Subcutaneous abdominal adipose tissue (tissue), 5 donors: Measurements from ENCODE around the gene VPS18.
"Not testable (repeated sequence)": the region's sequence is repeated elsewhere in the genome, so short reads cannot be mapped to it uniquely, and the experiment has no call there.

Source experiments
- H3K27ac ChIP-seq: one replicate; pipeline ENCODE4 v1.7.0; 2013; ENCODE audit warnings: low read depth, mild to moderate bottlenecking, inconsistent platforms, low read length, moderate library complexity
- H3K27me3 ChIP-seq, 5 donors: one replicate each; pipeline ENCODE4 v1.7.0; 2013; ENCODE audit warnings: low read length in 5 of 5, inconsistent platforms in 1 of 5; ENCODE audit not compliant: control insufficient read depth in 5 of 5, insufficient read depth in 4 of 5
- H3K36me3 ChIP-seq, 5 donors: one replicate each; pipeline ENCODE4 v1.7.0; 2013; ENCODE audit warnings: low read length in 5 of 5; ENCODE audit not compliant: control insufficient read depth in 5 of 5, insufficient read depth in 5 of 5
- H3K4me1 ChIP-seq, 5 donors: one replicate each; pipeline ENCODE4 v1.7.0; 2013; ENCODE audit warnings: low read length in 5 of 5, mild to moderate bottlenecking in 3 of 5, moderate library complexity in 1 of 5; ENCODE audit not compliant: control insufficient read depth in 5 of 5, insufficient read depth in 5 of 5
- H3K4me3 ChIP-seq, 5 donors: one replicate each; pipeline ENCODE4 v1.7.0; 2013; ENCODE audit warnings: low read length in 5 of 5, low read depth in 1 of 5
- H3K9ac ChIP-seq, 5 donors: one replicate each; pipeline ENCODE4 v1.7.0; 2013; ENCODE audit warnings: low read length in 5 of 5, mild to moderate bottlenecking in 4 of 5, moderate library complexity in 3 of 5
- H3K9me3 ChIP-seq, 5 donors: one replicate each; pipeline ENCODE4 v1.7.0; 2013; ENCODE audit warnings: low read length in 5 of 5; ENCODE audit not compliant: control insufficient read depth in 5 of 5
- donor health status: healthy.
- donor health status: healthy.
- donor health status: healthy.
- donor health status: healthy.
- donor health status: healthy.

VPS18 gene

DNA sequence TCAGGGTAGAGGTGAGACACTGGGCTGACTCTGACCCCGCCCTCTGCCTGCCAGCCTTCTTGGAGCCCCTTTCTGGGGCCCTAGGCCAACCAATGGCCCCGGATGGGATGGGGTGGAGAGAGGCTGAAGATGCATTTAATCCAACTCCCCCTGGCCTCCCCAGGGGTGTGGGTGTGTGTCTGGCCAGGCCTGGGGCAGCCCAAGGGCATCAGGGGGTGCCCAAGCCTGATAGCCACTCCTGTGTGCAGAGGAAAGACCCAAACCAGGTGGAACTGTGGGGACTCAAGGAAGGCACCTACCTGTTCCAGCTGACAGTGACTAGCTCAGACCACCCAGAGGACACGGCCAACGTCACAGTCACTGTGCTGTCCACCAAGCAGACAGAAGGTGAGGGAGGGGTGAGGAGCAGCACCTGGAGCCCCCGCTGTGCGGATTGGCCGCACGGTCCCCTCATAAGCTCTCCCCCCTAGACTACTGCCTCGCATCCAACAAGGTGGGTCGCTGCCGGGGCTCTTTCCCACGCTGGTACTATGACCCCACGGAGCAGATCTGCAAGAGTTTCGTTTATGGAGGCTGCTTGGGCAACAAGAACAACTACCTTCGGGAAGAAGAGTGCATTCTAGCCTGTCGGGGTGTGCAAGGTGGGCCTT lies 40.9 kb upstream of the VPS18 start:
- peaks cover 0 to 6% (median 2%) of the 10 kb centered on the region in 5 donors for H3K4me1 ChIP-seq
- no peak overlapping the region for H3K4me3 ChIP-seq
- no peak overlapping the region for H3K9ac ChIP-seq
- peaks cover 0 to 7% (median 0%) of the 10 kb centered on the region in 5 donors for H3K27me3 ChIP-seq
- H3K27ac ChIP-seq = no peak overlapping the region
- no peaks in the 10 kb centered on the region for H3K36me3 ChIP-seq
- H3K9me3 ChIP-seq = no peaks in the 10 kb centered on the region

DNA sequence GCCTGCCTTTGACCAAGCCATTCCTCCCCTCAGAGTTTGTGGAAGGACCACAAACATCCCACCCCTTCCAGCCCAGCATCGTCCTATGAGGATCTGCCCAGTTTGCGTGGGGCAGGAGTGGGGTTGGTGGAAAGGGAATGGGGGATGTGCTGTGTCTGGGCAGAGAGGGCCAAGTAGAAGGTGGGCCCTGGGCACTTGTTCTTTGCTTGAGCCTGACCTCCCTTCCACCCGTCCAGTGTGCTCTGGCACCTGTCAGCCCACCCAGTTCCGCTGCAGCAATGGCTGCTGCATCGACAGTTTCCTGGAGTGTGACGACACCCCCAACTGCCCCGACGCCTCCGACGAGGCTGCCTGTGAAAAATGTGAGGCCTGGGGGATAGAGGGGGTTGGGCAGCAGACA lies 40.1 kb upstream of the VPS18 start:
- Histone ChIP-seq H3K27ac (no peak overlapping the region), H3K4me3 (no peak overlapping the region), H3K9ac (no peak overlapping the region), H3K4me1 (peaks cover 0 to 6% (median 2%) of the 10 kb centered on the region in 5 donors), H3K27me3 (peaks cover 0 to 8% (median 2%) of the 10 kb centered on the region in 5 donors), H3K9me3 (no peaks in the 10 kb centered on the region), H3K36me3 (no peaks in the 10 kb centered on the region)

DNA sequence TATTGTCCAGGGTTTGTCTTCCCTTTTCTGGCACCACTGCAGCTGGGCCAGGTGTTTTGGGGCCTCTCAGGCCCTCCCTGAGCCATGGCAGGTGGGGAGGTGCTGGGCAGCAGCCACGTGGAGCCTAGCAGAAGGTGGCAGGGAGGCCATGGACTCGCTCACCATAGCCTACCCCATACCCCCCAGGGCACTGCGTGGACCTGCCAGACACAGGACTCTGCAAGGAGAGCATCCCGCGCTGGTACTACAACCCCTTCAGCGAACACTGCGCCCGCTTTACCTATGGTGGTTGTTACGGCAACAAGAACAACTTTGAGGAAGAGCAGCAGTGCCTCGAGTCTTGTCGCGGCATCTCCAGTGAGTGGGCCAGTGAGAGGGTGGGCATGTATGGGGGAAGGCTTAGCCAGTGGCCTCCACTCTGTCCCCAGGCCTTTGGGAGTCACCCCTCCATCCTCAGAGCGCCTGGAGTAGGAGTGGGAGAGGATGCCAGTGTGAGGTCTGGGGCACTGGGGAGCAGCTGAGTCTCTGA lies 38.5 kb upstream of the VPS18 start:
- H3K36me3 ChIP-seq = no peaks in the 10 kb centered on the region
- H3K9ac ChIP-seq = no peak overlapping the region
- H3K27ac ChIP-seq = no peak overlapping the region
- peaks cover 0 to 11% (median 2%) of the 10 kb centered on the region in 5 donors for H3K27me3 ChIP-seq
- H3K4me3 ChIP-seq = no peak overlapping the region
- peaks cover 0 to 6% (median 2%) of the 10 kb centered on the region in 5 donors for H3K4me1 ChIP-seq
- no peaks in the 10 kb centered on the region for H3K9me3 ChIP-seq

DNA sequence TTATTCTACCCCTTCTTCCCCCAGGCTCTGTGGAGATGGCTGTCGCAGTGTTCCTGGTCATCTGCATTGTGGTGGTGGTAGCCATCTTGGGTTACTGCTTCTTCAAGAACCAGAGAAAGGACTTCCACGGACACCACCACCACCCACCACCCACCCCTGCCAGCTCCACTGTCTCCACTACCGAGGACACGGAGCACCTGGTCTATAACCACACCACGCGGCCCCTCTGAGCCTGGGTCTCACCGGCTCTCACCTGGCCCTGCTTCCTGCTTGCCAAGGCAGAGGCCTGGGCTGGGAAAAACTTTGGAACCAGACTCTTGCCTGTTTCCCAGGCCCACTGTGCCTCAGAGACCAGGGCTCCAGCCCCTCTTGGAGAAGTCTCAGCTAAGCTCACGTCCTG lies 37.5 kb upstream of the VPS18 start:
- Histone ChIP-seq H3K4me1 (peaks cover 0 to 6% (median 2%) of the 10 kb centered on the region in 5 donors), H3K9me3 (no peaks in the 10 kb centered on the region), H3K36me3 (no peaks in the 10 kb centered on the region), H3K27me3 (peaks cover 0 to 11% (median 2%) of the 10 kb centered on the region in 5 donors), H3K4me3 (no peak overlapping the region), H3K27ac (no peak overlapping the region), H3K9ac (no peak overlapping the region)

DNA sequence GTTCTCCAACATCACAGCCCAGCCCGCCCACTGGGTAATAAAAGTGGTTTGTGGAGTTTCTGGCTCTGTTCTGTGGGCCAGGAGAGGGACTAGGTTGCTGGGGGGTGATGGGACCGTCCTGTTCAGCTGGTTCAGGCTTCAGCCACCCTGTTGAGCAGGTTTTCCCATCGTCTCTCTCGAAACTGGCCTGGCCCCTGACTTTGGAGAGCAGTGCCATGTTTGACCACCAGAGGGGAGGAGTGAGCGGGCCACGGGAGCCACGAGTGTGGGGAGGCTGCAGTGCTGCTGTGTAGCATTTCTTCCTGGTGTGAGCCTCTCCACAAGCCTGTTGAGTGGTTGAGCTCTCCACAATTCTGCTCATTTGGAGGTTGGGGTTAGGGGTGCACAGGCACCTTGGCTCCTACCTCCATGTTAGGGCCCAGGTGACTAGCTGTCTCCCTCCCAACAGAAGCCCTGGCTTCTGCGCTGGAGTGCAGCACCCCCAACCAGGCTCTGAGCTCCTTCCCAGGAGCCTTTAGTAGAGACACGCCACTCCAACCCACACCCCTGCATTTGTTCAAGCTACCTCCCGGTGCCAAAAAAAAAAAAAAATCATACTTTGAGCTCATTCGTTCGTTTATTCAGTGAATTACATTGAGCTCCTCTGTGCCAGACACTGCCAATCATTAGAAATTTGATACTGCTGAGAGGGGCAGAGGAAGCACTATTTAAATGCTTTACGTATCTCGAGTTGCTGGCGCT lies 36.5 kb upstream of the VPS18 start:
- H3K4me1 ChIP-seq = peaks cover 0 to 6% (median 2%) of the 10 kb centered on the region in 5 donors
- H3K27ac ChIP-seq = no peak overlapping the region
- no peaks in the 10 kb centered on the region for H3K9me3 ChIP-seq
- H3K27me3 ChIP-seq = peaks cover 0 to 11% (median 2%) of the 10 kb centered on the region in 5 donors
- no peaks in the 10 kb centered on the region for H3K36me3 ChIP-seq
- no peak overlapping the region for H3K4me3 ChIP-seq
- no peak overlapping the region for H3K9ac ChIP-seq

DNA sequence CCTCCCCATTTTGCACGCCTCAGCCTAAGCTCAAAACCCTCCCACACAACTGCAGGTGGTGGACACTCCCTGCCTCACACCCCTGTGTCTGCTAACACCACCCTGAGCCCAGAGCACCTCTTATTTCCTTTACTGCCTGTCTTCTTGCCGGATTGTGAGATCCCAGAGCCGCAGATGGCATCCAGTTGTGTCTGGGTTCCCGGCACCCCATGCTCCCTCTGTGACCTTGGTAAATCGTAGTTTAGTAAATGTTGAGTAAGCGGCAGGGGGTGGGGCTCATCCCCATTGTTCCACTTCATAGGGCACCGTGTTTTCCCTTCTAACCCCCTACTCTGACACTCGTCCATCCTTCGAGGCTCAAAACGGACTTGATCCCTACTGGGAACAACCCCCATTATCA lies 35.5 kb upstream of the VPS18 start:
- Histone ChIP-seq H3K27me3 (peaks cover 0 to 11% (median 4%) of the 10 kb centered on the region in 5 donors), H3K9me3 (no peaks in the 10 kb centered on the region), H3K36me3 (no peaks in the 10 kb centered on the region), H3K9ac (no peak overlapping the region), H3K27ac (no peak overlapping the region), H3K4me3 (no peak overlapping the region), H3K4me1 (peaks cover 0 to 6% (median 2%) of the 10 kb centered on the region in 5 donors)

DNA sequence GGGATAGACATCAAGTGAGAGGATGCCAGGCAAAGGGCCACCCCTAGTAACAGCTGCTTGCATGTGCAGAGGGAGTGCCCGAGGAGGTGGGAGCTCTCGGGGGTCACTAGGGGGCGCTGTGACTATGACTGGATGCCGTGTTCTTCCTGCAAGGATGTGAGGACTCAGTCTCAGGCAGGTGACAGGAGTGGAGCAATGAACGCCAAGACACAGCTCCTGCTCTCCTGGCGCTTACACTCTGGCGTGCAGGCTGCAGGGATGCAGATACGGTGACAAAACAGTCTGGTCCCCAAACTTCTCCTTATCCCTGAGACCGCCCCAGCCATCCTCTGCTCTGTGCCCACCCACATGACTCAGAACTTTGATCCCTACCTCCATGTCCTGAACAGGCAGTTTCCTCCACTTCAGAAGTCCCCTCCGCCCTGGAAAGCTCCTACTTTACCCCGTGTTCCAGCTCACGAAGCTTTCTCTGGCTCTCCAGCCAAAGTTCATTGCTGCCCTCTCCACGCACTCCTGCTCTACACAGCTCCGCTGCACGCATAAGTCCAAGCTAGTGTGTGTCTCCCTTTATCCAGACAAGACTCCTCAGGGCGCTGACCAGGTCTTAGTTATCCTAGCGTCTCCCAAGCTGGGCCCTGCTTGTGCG lies 34.9 kb upstream of the VPS18 start:
- Histone ChIP-seq H3K9me3 (no peaks in the 10 kb centered on the region), H3K4me3 (no peak overlapping the region), H3K27ac (no peak overlapping the region), H3K9ac (no peak overlapping the region), H3K27me3 (peaks cover 0 to 15% (median 7%) of the 10 kb centered on the region in 5 donors), H3K36me3 (no peaks in the 10 kb centered on the region), H3K4me1 (peaks cover 0 to 6% (median 2%) of the 10 kb centered on the region in 5 donors)

DNA sequence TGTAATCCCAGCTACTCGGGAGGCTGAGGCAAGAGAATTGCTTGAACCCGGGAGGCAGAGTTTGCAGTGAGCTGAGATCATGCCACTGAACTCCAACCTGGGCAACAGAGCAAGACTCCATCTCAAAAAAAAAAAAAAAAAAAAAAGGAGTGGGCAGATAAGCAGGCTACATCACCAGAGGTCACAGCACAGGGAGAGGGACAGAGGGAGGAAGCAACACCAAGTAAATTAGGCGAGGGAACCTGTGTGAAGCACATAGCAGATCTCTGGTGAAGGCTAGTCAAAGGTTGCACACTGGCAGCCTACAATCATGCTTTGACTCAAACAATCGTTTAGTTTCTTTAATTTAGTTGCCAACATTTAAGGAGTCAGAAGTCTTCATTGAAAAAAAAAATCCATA lies 33.1 kb upstream of the VPS18 start:
- H3K27ac ChIP-seq, H3K36me3 ChIP-seq: not testable (repeated sequence)

DNA sequence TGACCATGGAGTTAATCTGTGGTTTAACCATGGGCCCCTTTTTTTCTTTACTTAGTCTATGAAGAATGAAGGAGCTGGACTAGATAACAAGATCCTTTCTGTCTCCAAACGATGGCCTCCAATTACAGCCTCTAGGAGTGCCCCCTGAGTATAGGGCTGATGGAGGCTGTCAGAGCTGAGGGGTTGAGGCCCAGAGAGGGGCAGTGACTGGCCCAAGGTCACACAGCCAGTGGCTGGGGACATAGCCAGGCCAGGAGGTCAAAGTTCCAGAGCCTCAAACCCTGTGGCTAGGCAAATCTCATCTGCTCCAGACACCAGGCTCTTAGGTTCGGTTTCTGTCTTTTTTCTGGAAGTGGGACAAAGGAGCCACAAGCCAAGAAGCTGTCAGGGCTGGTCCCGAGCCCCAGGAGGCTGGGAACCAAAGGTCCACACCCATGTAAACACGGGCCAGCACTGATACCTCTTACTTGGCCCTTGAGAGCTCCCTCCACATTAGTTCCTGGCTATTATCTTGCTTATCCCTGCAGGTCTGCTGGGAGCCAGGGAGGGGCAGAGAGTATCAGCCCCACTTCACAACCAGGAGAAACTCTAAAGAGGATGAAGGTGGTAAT lies 30.5 kb upstream of the VPS18 start:
- no peaks in the 10 kb centered on the region for H3K4me1 ChIP-seq
- H3K9me3 ChIP-seq = no peaks in the 10 kb centered on the region
- H3K27me3 ChIP-seq = peaks cover 0 to 17% (median 7%) of the 10 kb centered on the region in 5 donors
- no peak overlapping the region for H3K4me3 ChIP-seq
- no peak overlapping the region for H3K27ac ChIP-seq
- no peak overlapping the region for H3K9ac ChIP-seq
- no peaks in the 10 kb centered on the region for H3K36me3 ChIP-seq

More for the DNA sequence above, 33.1 kb upstream of the VPS18 start:
- H3K9me3 ChIP-seq, H3K9ac ChIP-seq, H3K4me1 ChIP-seq, H3K4me3 ChIP-seq: not testable (repeated sequence)
- peaks cover 0 to 19% (median 7%) of the 10 kb centered on the region in 5 donors for H3K27me3 ChIP-seq
